ENCODE results near the gene GRB7. TPM values are rescaled to one million over a fixed set of nuclear protein-coding genes. Genes with fewer than 3 reads are reported as not detected.

Gene GRB7
- total RNA-seq, 1 experiment from 2014 or later = 98.6 TPM

DNA sequence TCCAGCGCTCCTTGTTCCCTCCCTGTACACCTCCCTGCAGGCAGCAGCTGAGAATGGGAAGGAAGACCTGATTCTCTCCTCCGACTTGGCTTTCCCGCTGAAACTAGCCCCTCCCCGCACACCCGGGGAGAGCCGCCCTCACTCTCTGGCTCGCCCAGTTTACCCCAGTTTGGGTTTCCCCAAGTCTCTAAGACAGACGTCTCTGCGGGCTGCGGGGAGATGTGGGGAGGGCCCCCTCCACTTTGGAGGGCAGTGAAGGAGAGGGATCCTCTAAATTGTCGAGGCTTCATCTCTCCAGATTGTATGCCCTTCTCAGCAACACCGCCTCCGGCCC, 797 bp downstream of the GRB7 start:
- Histone ChIP-seq H3K9me3 (no peaks in the 10 kb centered on the region), H3K27me3 (replicated peaks; ENCODE audit: control insufficient read depth, insufficient read depth, low read length) (no peaks in the 10 kb centered on the region), H3K36me3 (ENCODE audit: control insufficient read depth, insufficient read depth, low read length) (peaks cover 5% of the 10 kb centered on the region), H3K4me3 (ENCODE audit: low read depth, low read length) (peak overlapping the region; percentile 73), H3K4me1 (peaks cover 34% of the 10 kb centered on the region)
- no peaks in the 10 kb centered on the region for H3K27me3 Mint-ChIP-seq (ENCODE audit: insufficient read depth, unreplicated experiment)
- peak overlapping the region; percentile 96 for H3K4me3 Mint-ChIP-seq (ENCODE audit: unreplicated experiment)
- TF ChIP-seq, protein P1, sequence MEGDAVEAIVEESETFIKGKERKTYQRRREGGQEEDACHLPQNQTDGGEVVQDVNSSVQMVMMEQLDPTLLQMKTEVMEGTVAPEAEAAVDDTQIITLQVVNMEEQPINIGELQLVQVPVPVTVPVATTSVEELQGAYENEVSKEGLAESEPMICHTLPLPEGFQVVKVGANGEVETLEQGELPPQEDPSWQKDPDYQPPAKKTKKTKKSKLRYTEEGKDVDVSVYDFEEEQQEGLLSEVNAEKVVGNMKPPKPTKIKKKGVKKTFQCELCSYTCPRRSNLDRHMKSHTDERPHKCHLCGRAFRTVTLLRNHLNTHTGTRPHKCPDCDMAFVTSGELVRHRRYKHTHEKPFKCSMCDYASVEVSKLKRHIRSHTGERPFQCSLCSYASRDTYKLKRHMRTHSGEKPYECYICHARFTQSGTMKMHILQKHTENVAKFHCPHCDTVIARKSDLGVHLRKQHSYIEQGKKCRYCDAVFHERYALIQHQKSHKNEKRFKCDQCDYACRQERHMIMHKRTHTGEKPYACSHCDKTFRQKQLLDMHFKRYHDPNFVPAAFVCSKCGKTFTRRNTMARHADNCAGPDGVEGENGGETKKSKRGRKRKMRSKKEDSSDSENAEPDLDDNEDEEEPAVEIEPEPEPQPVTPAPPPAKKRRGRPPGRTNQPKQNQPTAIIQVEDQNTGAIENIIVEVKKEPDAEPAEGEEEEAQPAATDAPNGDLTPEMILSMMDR (IDR thresholded peaks at IDR 0.05; ENCODE audit: insufficient read depth in 1 of 2, low read depth in 1 of 2, low read length in 1 of 2, severe bottlenecking in 1 of 2, unreplicated experiment in 1 of 2) = no peak
- no peaks in the 10 kb centered on the region for H3K9me3 Mint-ChIP-seq (ENCODE audit: unreplicated experiment)
- ChIA-PET CTCF (interaction anchor here (1.0 to 1.7 kb wide), 3 partner anchors 9 to 70 kb away, joined by 3 to 19 read pairs (median 6); partner anchors contain the start of genes MIEN1 and PNMT), POLR2A (interaction anchor here (1.0 to 1.5 kb wide), 3 partner anchors 9 to 51 kb away, joined by 7 to 24 read pairs (median 12); partner anchors contain the start of genes MIEN1 and PGAP3)
- peaks cover 22% of the 10 kb centered on the region for H3K4me1 Mint-ChIP-seq (ENCODE audit: low read depth, unreplicated experiment)
- intact Hi-C loops (cut with micrococcal nuclease; ENCODE audit: unreplicated experiment) = loop anchor here (5.0 kb wide), 1 partner anchor 101 kb away; the partner anchor contains the start of gene STARD3
- peak overlapping the region; percentile 53 for H3K27ac Mint-ChIP-seq (ENCODE audit: unreplicated experiment)
- H3K36me3 Mint-ChIP-seq (ENCODE audit: insufficient read depth, unreplicated experiment) = peaks cover 68% of the 10 kb centered on the region
- peak; percentile 70 to 78 for DNase-seq
- TSS peak; percentile 44 for BruUV-seq (replicated peaks)

DNA sequence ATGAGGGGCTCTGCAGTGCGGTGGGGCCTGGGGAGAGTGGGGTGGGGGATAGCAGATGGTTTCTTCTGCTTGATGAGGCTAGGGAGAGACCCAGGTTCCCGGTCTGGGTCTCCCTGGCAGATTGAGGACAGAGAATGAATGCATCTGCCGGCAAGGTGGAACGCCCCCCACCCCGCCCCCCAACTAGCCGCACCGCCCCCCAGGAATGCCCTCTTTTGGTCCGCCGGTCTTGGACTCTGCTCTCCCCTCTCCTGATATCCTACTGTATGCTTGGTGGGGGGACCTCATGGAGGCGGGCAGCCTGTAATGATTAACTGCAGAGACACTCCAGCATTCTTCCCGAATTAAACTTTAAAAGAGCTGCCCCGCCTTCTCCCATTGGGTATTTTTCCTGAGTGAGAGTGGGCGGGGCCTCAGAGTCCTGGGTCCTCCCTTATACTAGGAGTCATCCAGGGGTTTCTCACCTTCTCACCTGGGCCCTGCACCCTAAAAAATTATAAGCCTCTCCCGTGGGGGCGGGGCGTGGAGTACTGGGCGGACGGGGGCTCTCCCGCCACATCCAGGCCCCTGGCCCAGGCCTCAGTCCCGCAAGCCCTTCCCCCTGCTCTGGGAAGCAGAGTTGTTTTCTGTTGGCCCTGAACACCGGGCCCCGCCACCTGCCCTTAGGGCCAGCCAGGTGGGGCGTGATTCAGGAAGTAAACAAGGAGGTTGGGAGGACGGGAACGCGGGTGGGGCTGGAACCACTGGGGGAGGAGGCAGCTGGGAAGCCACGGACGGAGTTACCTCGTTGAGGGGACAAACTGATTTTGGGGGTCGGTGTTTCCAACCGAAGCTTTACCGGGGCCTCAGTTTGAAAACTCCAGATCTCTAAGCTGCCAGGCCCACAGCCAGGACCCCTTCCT, 1.5 kb downstream of the GRB7 start:
- intact Hi-C loops (cut with micrococcal nuclease; ENCODE audit: unreplicated experiment) = loop anchor here (1.0 to 5.0 kb wide), 3 partner anchors 9 to 102 kb away; partner anchors contain the start of genes MIEN1 and STARD3
- TF ChIP-seq, protein P1 (IDR thresholded peaks at IDR 0.05; ENCODE audit: insufficient read depth in 1 of 2, low read depth in 1 of 2, low read length in 1 of 2, severe bottlenecking in 1 of 2, unreplicated experiment in 1 of 2) = no peak

DNA sequence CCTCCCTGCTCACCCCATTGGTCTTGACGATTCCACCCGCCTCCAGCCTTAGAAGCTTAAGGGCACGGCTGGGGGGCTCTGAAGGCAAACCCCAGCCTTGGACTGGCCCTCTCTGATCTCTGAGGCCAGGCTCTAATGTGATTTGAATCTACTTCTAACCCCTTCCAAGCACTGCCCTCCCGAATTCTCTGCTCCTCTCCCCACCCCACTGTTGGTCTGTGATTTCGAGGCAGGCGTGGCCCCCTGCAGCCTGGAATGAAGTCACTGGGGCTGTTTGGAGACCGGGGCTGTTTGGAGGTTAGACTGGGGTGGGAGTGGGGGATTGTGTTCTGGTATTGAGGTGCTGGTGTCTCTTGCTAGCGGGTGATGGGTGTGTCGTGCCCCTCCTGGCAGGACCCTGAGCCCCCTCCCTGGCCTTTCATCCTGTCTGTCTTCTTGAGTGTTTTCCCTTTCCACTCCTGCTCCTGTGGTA, 2.2 kb downstream of the GRB7 start:
- BruUV-seq (replicated peaks) = no TSS peak
- Mint-ChIP-seq H3K4me1 (ENCODE audit: low read depth, unreplicated experiment) (peaks cover 22% of the 10 kb centered on the region), H3K36me3 (ENCODE audit: insufficient read depth, unreplicated experiment) (peaks cover 81% of the 10 kb centered on the region), H3K27ac (ENCODE audit: unreplicated experiment) (peak overlapping the region; percentile 53), H3K9me3 (ENCODE audit: unreplicated experiment) (no peaks in the 10 kb centered on the region), H3K27me3 (ENCODE audit: insufficient read depth, unreplicated experiment) (no peaks in the 10 kb centered on the region), H3K4me3 (ENCODE audit: unreplicated experiment) (peak overlapping the region; percentile 96)
- intact Hi-C loops (cut with micrococcal nuclease; ENCODE audit: unreplicated experiment) = loop anchor here (1.0 to 5.0 kb wide), 3 partner anchors 10 to 103 kb away; partner anchors contain the start of genes MIEN1 and STARD3
- no peak for DNase-seq
- Histone ChIP-seq H3K4me3 (ENCODE audit: low read depth, low read length) (peak overlapping the region; percentile 73), H3K4me1 (peaks cover 34% of the 10 kb centered on the region), H3K36me3 (ENCODE audit: control insufficient read depth, insufficient read depth, low read length) (peaks cover 16% of the 10 kb centered on the region), H3K27me3 (replicated peaks; ENCODE audit: control insufficient read depth, insufficient read depth, low read length) (no peaks in the 10 kb centered on the region), H3K9me3 (no peaks in the 10 kb centered on the region)
- ChIA-PET CTCF (interaction anchor here (0.7 to 1.4 kb wide), 3 partner anchors 15 to 116 kb away, joined by 3 to 5 read pairs (median 3); no protein-coding TSS in a partner anchor), POLR2A (interaction anchor here (1.1 to 1.5 kb wide), 3 partner anchors 40 to 361 kb away, joined by 4 to 7 read pairs (median 6); partner anchors contain the start of genes ERBB2, NR1D1 and PGAP3)
- TF ChIP-seq, protein P1 (IDR thresholded peaks at IDR 0.05; ENCODE audit: insufficient read depth in 1 of 2, low read depth in 1 of 2, low read length in 1 of 2, severe bottlenecking in 1 of 2, unreplicated experiment in 1 of 2) = no peak

More for the DNA sequence above, 1.5 kb downstream of the GRB7 start:
- peak overlapping the region; percentile 73 for H3K4me3 ChIP-seq (ENCODE audit: low read depth, low read length)
- CTCF ChIA-PET = interaction anchor here (0.6 to 1.7 kb wide), 11 partner anchors 9 to 277 kb away, joined by 3 to 19 read pairs (median 4); partner anchors contain the start of genes MIEN1 and PNMT
- Mint-ChIP-seq H3K9me3 (ENCODE audit: unreplicated experiment) (no peaks in the 10 kb centered on the region), H3K27ac (ENCODE audit: unreplicated experiment) (peak overlapping the region; percentile 53), H3K27me3 (ENCODE audit: insufficient read depth, unreplicated experiment) (no peaks in the 10 kb centered on the region), H3K4me1 (ENCODE audit: low read depth, unreplicated experiment) (peaks cover 22% of the 10 kb centered on the region), H3K36me3 (ENCODE audit: insufficient read depth, unreplicated experiment) (peaks cover 75% of the 10 kb centered on the region), H3K4me3 (ENCODE audit: unreplicated experiment) (peak overlapping the region; percentile 96)
- POLR2A ChIA-PET = interaction anchor here (0.6 to 1.5 kb wide), 8 partner anchors 9 to 361 kb away, joined by 4 to 24 read pairs (median 6); partner anchors contain the start of genes ERBB2, MIEN1, NR1D1 and PGAP3
- peaks cover 34% of the 10 kb centered on the region for H3K4me1 ChIP-seq
- H3K9me3 ChIP-seq = no peaks in the 10 kb centered on the region
- no TSS peak for BruUV-seq (replicated peaks)
- H3K36me3 ChIP-seq (ENCODE audit: control insufficient read depth, insufficient read depth, low read length) = peaks cover 9% of the 10 kb centered on the region
- DNase-seq = peak; percentile 92 to 95
- H3K27me3 ChIP-seq (replicated peaks; ENCODE audit: control insufficient read depth, insufficient read depth, low read length) = no peaks in the 10 kb centered on the region
